Epithelial cell of esophagus (primary cell): ENCODE data around the gene PTPRN2.

Experiments
- DNase-seq: peaks from one replicate; pipeline ENCODE4 v3.0.0; 2010; ENCODE audit warnings: low read depth
- H3K4me3 ChIP-seq: 2 replicates; pipeline ENCODE4 v1.5.1; 2011; ENCODE audit warnings: mild to moderate bottlenecking, low read length, control low read depth
- TF ChIP-seq, protein P1 (sequence below): IDR thresholded peaks from 2 replicates; pipeline ENCODE4 v1.5.1; 2011; ENCODE audit warnings: low read depth, mild to moderate bottlenecking, low read length, control low read depth, inconsistent platforms; ENCODE audit not compliant: insufficient read depth; ENCODE audit errors: missing control alignments

The PTPRN2 gene

DNA sequence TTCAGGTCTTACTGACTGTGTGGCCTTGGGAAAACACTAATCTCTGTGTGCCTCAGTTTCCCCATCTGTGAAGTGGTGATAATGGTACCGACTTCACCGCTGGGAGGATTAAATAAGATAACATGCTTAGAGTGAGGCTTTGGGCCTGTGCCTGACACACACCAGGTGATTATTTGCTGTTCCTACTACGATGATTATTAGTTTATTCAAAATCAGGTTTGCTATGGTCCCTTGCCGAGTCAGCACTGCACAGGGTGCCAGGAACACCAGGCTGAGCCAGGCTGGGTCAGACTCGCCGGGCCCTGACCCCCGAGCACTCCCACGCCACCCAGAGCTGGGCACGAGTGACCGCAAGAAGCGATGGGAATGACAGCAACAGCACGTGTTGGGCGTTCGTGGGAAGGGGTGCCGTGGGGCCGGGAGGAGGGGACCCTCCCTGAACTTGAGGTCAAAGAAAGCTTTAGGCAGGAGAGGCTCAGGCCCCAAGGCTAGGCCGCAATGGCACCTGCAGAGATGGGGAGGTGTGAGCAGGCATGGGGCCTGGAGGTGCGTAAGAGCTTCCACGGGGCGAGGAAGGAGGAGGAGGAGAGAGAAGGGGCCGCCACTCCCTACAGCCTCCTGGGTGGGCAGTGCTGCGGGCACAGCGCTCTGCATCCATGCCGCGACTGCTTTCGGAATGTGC lies 925.4 kb downstream of the PTPRN2 start:
- DNase-seq: no peak
- H3K4me3 ChIP-seq: no peak overlapping the region
- TF ChIP-seq, protein P1, sequence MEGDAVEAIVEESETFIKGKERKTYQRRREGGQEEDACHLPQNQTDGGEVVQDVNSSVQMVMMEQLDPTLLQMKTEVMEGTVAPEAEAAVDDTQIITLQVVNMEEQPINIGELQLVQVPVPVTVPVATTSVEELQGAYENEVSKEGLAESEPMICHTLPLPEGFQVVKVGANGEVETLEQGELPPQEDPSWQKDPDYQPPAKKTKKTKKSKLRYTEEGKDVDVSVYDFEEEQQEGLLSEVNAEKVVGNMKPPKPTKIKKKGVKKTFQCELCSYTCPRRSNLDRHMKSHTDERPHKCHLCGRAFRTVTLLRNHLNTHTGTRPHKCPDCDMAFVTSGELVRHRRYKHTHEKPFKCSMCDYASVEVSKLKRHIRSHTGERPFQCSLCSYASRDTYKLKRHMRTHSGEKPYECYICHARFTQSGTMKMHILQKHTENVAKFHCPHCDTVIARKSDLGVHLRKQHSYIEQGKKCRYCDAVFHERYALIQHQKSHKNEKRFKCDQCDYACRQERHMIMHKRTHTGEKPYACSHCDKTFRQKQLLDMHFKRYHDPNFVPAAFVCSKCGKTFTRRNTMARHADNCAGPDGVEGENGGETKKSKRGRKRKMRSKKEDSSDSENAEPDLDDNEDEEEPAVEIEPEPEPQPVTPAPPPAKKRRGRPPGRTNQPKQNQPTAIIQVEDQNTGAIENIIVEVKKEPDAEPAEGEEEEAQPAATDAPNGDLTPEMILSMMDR: no peak

DNA sequence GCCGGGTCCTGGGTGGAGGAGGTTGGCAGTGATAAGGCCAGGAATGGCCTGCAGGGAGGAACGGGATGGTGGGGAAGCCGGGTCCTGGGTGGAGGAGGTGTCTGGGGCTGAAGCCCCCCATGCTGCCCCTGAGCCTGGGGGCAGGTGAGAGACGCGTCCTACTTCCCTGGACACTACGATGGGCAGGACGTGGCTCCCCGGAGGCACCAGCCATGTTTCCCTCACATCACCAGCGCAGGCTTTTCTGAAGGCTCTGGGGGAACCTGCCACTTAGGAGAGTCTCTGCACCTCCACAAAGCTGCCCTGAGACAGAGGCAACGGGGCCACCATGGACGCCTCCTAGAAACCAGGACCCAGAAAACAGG lies 926.0 kb downstream of the PTPRN2 start:
- no peak for DNase-seq
- H3K4me3 ChIP-seq: no peak overlapping the region
- TF ChIP-seq, protein P1: no peak

DNA sequence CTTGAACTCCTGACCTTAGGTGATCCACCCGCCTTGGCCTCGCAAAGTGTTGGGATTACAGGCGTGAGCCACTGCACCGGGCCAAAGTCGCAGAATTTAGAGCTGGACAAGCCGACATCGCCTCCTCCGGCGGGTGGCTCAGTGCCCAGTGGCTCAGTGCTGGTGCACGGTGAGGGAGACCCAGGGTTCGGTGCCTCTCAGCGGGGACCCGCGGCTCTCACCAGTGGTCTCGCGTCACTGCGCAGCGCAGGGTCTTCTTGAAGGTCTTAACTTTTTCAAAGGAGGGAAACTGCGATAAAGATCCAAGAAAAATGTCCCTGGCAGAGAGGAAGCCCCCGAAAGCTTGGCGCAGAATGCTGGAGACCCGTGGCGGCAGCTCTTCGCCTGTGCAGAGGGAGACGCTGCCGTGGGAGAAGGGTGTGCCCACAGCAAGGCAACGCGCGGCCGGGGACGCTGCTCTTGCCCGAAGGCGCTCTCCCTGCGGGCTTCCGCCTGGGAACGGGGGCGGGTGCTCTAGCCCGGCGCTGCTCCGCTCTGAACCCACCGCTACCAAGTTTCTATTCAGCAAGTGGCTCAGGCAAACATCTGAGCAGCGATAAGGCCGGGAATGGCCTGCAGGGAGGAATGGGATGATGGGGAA lies 926.5 kb downstream of the PTPRN2 start:
- no peak for DNase-seq
- TF ChIP-seq, protein P1: no peak

DNA sequence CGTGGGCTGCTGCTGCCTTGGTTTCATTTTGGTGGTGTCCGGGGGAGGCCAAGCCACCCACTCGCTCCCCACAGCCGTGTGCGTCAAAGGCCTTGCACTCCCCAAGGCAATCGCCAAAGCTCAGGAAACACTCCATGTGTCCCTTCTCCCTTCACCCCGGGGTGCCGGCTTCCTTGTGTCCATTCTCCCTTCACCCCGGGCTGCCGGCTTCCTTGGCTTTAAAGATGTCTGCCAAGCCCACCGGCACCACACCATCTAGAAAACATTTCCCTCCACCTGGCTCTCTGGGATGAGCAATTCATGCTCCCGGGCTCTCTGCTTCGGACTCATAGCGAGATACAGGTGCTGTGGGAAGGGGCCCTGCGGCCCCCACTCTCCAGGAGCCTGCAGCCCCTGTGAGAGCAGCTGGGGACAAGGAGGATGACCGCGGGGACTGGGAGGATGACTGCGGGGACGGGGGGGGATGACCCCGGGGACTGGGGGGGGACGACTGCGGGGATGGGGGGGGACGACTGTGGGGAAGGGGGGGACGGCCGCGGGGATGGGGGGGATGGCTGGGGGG lies 928.7 kb downstream of the PTPRN2 start:
- no peak for DNase-seq
- H3K4me3 ChIP-seq: no peak overlapping the region
- TF ChIP-seq, protein P1: no peak

More for the DNA sequence above, 926.5 kb downstream of the PTPRN2 start:
- no peak overlapping the region for H3K4me3 ChIP-seq

DNA sequence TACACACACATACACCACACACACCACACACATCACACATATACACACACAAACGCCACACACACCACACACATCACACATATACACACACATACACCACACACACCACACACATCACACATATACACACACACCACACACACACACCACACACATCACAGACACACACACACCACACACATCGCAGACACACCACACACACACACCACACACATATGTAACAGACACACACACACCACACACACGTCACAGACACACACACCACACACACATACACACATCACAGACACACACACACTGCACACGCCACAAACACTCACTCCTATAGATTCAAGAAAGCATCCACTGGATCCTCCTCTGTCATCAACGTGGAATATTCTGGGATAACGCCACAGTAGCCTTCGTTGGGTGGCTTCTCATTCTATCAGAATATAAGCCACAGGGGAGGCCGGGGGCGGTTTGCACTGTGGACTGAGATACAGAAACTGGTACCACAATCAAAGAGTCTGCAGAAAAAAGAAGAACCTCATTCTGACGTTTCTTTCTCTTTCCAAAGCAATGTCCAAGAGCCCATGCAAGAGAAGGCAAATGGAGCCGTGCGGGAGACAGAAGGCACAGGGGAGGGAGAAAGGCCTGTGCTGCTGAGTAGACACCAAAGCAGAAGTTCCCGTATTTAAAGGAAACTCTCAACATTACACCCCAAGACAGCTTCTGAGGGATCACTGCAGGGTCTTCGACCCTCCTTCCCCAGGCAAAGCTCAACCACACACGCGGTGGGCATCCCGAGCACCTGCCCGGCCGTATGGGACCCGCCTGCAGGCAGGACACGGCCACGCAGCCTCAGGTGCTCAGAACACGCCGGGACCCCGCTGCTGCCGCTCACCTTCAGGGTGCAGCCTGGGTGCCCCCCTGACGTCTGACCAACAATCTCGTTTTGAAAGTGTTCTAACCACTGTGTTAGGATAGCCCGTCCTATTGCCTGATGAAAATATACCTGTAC lies 929.6 kb downstream of the PTPRN2 start:
- TF ChIP-seq, protein P1: no peak
- no peak for DNase-seq
- H3K4me3 ChIP-seq: no peak overlapping the region

DNA sequence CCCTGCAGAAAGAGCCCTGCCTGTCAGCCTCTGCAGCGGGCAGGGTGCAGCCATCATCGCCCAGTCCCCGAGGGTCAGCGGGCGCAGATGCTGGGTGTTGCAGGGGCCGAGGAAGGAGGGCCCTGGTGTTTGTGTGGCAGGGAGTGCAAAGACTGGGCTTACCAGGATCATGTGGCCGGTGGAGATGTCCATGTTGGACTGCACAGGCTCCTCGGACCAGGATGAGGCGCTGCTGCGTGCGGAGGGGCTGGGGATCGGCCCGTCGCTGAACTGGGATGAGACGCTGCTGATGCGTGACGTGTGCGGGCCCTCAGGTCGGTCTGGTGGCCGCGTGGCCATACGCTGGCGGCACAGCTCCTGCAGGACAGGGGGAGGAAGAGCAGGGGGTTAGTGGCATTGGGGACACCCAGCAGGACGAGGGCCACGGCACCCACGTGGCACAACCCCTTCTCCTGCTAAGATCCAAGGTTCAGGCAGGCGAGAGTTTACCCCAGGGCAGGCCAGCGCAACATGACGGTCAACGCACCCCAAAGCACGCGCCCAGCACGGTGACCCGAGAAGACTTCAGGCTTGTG lies 931.3 kb downstream of the PTPRN2 start:
- DNase-seq: no peak
- TF ChIP-seq, protein P1: no peak

More for the DNA sequence above, 931.3 kb downstream of the PTPRN2 start:
- no peak overlapping the region for H3K4me3 ChIP-seq
